GM19240 (cell line): Measurements from ENCODE around the gene PCBP3.
"Not testable (repeated sequence)": the region's sequence is repeated elsewhere in the genome, so short reads cannot be mapped to it uniquely, and the experiment has no call there.

ENCODE experiments used
- DNase-seq: peaks from one replicate; pipeline ENCODE4 v3.0.0; 2011; ENCODE audit warnings: low spot score; ENCODE audit not compliant: insufficient read length

PCBP3 gene

DNA sequence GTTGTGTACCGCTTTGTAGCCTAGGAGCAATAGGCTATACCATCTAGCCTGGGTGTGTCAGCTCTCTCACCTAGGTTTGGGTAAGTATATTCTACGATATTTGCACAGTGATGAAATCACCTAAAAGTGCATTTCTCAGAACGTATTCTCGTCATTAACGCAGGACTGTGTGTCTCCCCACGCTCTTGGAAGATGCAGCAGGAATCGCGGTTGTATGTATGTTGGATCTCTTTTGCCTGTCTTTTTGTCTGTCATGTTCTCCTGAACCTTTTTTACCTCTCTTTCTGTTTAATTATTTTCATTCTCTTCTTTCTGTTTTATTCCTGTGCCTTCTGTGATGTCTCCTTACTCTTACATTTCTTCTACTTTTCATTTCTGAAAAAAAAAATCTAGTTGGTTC is 197.5 kb downstream of the PCBP3 start:
- DNase-seq, result no peak

DNA sequence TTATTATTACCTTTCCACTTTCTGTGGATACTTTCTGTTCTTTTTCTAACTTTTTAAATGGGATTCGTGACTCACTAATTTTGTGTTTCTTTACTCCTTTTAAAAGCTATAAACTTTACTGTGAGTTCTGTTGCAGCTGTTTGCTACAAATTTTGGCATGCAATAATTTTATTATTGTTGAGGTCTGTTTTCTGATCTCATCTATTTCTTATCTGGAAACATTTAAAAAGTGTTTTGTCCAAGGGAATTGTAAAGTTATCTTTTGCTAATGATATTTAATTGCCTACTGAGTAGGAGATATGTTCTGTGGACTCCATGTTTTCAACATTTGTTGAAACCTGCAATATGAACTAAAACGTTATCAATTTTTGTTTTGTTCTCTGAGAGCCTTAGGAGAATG is 199.9 kb downstream of the PCBP3 start:
- no peak for DNase-seq

GRCh38 chr21:45844181-45844580 is 200.7 kb downstream of the PCBP3 start:
- DNase-seq, result no peak

- DNase-seq, result no peak
Measured at GRCh38 chr21:45845063-45845769, 201.7 kb downstream of the PCBP3 start.

DNA sequence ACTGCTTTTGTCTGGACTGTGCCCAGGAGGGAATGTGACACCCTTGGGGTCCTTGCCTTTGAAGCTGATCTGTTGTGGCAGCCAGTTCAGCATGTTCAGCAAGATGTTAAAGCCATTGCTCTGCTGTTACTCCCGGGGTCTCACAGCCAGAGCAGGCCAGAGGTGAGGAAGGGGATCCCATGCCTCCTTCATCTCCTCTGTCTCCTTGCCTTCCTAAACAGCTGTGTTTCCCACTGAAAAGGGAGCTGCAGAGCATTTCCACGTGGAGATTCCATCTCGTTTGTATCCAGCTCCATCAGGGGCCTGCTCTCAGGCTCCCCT is 202.2 kb downstream of the PCBP3 start:
- DNase-seq, result no peak

DNA sequence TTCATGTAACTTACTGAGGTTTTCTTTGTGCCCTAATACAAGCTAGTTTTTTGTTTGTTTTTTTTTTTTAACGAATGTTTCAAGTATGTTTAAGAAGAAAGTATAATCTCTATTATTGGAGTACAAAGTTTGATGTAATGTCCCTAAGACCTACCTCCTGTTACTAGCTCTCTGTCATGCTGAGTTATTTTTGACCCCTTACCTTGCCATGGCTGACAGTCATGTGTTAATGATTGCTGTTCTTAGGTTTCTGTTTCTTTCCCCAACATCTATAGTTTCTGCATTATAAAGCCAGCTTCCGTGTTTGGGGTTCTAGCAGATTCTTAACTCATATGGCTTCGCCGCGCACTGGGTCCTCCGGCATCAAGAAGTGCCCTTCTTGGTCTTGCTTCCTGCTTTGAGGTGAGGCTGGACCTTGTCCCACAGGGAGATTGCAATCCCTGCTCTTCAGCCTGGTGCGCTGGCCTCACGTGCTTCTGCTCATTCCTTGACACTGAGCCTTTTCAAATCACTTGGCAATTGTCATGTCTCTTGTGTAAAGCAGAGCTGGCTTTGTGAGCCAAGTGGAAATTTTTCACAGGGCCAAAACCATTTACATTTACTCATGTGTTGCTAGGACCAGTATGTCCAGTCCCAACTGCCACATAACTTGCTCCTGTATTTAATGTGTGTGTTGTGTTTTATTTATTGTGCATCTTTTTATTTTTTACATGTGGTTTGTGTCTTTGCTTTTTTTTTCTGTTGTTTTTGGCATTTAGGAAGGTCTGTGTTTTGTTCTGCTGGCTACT is 203.0 kb downstream of the PCBP3 start:
- no peak for DNase-seq

DNA sequence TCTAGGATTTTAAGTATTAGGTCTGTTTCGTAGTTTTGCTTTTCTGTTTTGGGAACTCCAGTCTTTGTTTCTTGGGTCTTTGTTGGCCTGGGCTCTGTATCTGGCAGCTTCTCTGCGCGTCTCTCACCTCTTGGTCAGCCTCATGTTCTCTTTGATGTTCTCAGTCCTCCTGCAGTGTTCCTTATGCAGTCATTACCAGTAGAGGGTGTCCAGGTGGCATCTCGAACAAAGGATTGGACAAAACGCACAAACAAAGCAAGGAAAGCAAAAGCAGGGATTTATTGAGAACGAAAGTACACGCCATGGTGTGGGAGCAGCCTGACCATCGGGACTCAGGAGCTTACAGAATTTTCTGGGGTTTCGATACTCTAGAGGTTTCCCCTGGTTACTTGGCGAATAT is 204.3 kb downstream of the PCBP3 start:
- no peak for DNase-seq

DNA sequence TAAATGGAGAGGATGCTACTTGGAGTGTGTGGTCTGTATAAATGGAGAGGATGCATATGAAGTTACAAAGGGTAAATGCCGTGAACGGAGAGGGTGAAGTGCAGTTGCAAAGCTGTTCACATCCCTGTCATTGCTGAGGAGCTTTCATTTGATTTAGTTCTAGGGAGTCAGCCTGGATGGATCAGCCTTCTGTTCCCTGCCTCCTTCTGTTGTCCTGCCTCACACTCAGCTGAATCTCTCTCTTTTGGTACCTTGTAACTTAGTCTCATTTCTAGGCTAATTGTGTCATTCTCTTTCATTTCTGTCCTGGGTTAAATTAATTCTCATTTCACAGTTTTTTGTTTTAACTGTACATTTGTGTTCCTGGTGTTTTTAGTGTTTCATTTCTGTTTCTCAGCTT is 204.8 kb downstream of the PCBP3 start:
- DNase-seq, result no peak

DNA sequence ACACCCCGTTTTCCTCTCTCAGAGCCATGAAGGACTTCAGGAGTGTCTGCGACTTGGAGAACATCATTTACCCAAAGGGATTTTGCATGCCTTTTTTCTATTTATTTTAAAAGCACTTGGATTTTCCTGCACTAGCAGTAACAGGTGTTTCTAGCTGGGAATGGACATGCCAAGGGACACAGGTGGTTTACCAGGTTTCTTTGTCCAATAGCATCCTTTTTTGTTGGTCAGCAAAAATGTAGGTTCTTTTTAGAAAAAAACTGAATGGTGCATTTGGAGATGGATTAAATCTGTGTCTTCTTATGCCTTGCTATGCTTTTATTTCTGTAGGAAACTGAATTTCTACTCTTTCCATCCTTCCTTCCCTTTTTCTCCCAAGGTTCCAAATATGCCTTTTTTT is 205.3 kb downstream of the PCBP3 start:
- DNase-seq, result no peak

DNA sequence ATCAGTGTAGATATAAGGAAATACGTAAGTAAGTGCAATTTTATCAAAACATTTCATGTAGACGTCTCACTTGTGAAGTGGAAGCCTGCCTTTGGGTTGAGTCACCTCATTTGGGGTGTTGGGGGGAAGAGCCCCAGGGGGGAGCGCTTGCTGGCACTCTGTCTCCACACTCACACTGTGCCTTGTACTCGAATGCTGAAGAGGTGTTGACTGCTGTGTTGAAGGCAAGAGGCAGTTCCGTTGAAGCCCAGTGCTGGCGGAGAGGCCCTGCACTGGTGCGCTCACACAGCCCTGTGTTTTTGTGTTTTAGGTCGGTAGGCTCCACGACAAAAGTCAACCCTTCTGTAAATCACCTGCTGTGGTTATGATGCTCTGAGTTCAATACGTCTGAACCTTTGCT is 206.1 kb downstream of the PCBP3 start:
- no peak for DNase-seq

GRCh38 chr21:45850181-45850580 is 206.7 kb downstream of the PCBP3 start:
- no peak for DNase-seq

GRCh38 chr21:45852386-45852785 is 208.9 kb downstream of the PCBP3 start:
- DNase-seq, result not testable (repeated sequence)

DNA sequence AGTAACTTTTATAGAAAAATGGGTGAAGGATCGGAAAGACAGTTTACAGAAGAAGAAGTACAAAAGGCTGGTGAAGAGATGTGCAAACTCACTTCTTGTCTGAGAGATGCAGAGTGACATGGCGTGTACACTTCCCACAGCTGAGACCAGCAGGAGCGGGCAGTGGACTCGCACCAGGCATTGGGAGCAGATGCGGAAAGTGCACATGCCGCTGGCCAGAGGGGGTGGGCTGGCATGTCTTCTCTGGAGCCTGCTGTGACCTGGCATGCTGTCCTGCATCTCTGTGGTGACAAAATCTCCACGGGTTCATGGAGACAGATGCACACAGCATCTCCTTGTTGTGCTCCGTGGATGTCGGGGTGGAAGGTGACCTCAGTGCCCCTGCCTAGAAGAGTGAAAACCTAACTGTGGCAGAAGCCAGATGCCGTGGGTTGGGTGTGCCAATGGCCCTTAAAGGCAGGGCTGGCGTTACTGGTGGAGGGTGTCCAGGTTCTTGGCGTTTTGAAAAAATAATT is 209.4 kb downstream of the PCBP3 start:
- DNase-seq, result no peak

- no peak for DNase-seq
Measured at GRCh38 chr21:45853703-45854342, 210.3 kb downstream of the PCBP3 start.

DNA sequence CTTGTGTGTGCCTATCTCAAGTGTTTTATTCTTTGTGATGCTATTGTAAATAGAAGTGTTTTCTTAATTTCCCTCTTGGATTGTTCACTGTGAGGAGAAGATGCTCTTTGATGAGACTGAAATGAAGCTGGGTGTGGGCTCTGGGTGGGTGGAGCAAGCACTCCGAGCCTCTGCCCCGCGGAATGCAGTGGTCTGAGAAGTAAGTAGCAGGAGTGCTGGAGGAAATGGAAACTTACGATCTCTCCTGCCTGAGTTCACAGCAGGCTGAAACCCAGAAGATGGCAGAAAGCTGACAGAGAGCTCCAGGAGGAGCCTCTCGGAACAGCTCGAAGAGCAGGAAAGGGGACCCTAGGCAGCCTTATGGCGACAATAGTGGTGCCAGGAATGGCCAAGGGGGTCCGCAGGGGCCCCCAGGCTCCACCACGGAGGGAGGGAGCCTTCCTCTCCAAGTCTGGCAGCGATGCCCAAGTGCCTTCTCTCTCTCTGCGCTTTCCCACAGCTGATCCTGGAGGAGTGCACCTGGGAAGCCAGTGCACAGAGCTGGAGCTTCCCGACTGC is 211.2 kb downstream of the PCBP3 start:
- DNase-seq, result no peak

- no peak for DNase-seq
Measured at GRCh38 chr21:45855248-45855811, 211.8 kb downstream of the PCBP3 start.

GRCh38 chr21:45856442-45856841 is 212.9 kb downstream of the PCBP3 start:
- no peak for DNase-seq

- no peak for DNase-seq
Measured at GRCh38 chr21:45856906-45857305, 213.4 kb downstream of the PCBP3 start.

- no peak for DNase-seq
Measured at GRCh38 chr21:45857761-45858160, 214.2 kb downstream of the PCBP3 start.

GRCh38 chr21:45858180-45858579 is 214.7 kb downstream of the PCBP3 start:
- no peak for DNase-seq

GRCh38 chr21:45859041-45859761 is 215.7 kb downstream of the PCBP3 start:
- no peak for DNase-seq
